Breast epithelium (tissue), 3 donors: ENCODE measurements around the gene SETD7.

Source experiments
- CTCF ChIP-seq, 3 donors: fragments of 450-650 bp; IDR thresholded peaks; one replicate each; pipeline ENCODE4 v1.5.1; 2016 to 2017; ENCODE audit warnings: antibody characterized with exemption in 3 of 3, mild to moderate bottlenecking in 3 of 3, moderate library complexity in 3 of 3
- POLR2A ChIP-seq: fragments of 450-650 bp; IDR thresholded peaks from one replicate; pipeline ENCODE4 v1.6.1; 2016; ENCODE audit warnings: antibody characterized with exemption, mild to moderate bottlenecking, moderate library complexity

- no peak for TF ChIP-seq POLR2A
- no peak for TF ChIP-seq CTCF (IDR thresholded peaks at IDR 0.05)
These were observed 33.5 kb upstream of the SETD7 start for GRCh38 chr4:139589336-139590018.
